Gastrocnemius medialis (tissue), 4 donors: ENCODE data around the gene CABCOCO1. TPM values are rescaled to one million over a fixed set of nuclear protein-coding genes. Genes with fewer than 3 reads are reported as not detected.

Experiments
- ATAC-seq, 2 donors: fragments of 150-250 bp; one replicate each; pipeline ENCODE4 v1.9.1; 2016
- DNase-seq, 2 donors: peaks; one replicate each; pipeline ENCODE4 v3.0.0-alpha.2; 2019
- H3K27ac ChIP-seq, 4 donors: fragments of 200-600 bp; sonication (generic); 1 replicate in 1 of 4; 2 replicates in 3 of 4; pipeline ENCODE4 v1.5.1; 2016 to 2018; ENCODE audit warnings: mild to moderate bottlenecking in 2 of 4, moderate library complexity in 1 of 4
- H3K27me3 ChIP-seq, 3 donors: fragments of 200-600 bp; sonication (generic) in 2 of 3; 1 replicate in 1 of 3; 2 replicates in 2 of 3; pipeline versions ENCODE4 v1.5.1 to v1.6.0; 2016 to 2019; ENCODE audit warnings: mild to moderate bottlenecking in 1 of 3, moderate library complexity in 1 of 3
- H3K36me3 ChIP-seq, 2 donors: fragments of 200-600 bp; sonication (generic) in 1 of 2; one replicate each; pipeline ENCODE4 v1.5.1; 2017 to 2018
- H3K4me1 ChIP-seq, 2 donors: fragments of 200-600 bp; sonication (generic) in 1 of 2; one replicate each; pipeline ENCODE4 v1.5.1; 2016 to 2017; ENCODE audit warnings: mild to moderate bottlenecking in 2 of 2
- H3K4me3 ChIP-seq, 4 donors: fragments of 200-600 bp; sonication (generic) in 3 of 4; 1 replicate in 1 of 4; 2 replicates in 3 of 4; pipeline ENCODE4 v1.5.1; 2016 to 2019; ENCODE audit warnings: mild to moderate bottlenecking in 2 of 4
- H3K9me3 ChIP-seq, 3 donors: fragments of 200-600 bp; sonication (generic) in 2 of 3; 1 replicate in 1 of 3; 2 replicates in 2 of 3; pipeline ENCODE4 v1.5.1; 2016 to 2019
- CTCF ChIP-seq, 5 experiments: fragments of 450-650 bp in 3 of 5; fragments of 200-600 bp in 2 of 5; sonication (generic) in 2 of 5; IDR thresholded peaks in 4 of 5; conservative IDR thresholded peaks in 1 of 5; 1 replicate in 4 of 5; 2 replicates in 1 of 5; pipeline ENCODE4 v1.5.1; 2016 to 2019; ENCODE audit warnings: antibody characterized with exemption in 5 of 5, mild to moderate bottlenecking in 3 of 5, moderate library complexity in 3 of 5
- POLR2A ChIP-seq, 2 donors: fragments of 450-650 bp; IDR thresholded peaks; one replicate each; pipeline ENCODE4 v1.6.1; 2017; ENCODE audit warnings: antibody characterized with exemption in 2 of 2, mild to moderate bottlenecking in 2 of 2, moderate library complexity in 2 of 2
- in situ Hi-C, 4 donors: fragments of 200-750 bp; cut with MboI; loops; one replicate each; pipeline versions ENCODE4 v1.15.0 to v1.8.0; 2017; ENCODE audit warnings: low sequenced_read_pairs in 4 of 4
- intact Hi-C: fragments of 100-400 bp; cut with DNase I; formaldehyde crosslinking; loops from one replicate; pipeline ENCODE4 v1.15.1; 2023; ENCODE audit warnings: low total_unique reads
- total RNA-seq, 4 donors: library from RNA; depleted of rRNA; stranded (reverse); fragments of >200 nt; gene quantifications; one replicate each; pipeline versions ENCODE4 v1.1.0 to v1.2.3, GENCODE V29; 2016

The CABCOCO1 gene
- total RNA-seq, 4 donors from 2014 or later = not detected

DNA sequence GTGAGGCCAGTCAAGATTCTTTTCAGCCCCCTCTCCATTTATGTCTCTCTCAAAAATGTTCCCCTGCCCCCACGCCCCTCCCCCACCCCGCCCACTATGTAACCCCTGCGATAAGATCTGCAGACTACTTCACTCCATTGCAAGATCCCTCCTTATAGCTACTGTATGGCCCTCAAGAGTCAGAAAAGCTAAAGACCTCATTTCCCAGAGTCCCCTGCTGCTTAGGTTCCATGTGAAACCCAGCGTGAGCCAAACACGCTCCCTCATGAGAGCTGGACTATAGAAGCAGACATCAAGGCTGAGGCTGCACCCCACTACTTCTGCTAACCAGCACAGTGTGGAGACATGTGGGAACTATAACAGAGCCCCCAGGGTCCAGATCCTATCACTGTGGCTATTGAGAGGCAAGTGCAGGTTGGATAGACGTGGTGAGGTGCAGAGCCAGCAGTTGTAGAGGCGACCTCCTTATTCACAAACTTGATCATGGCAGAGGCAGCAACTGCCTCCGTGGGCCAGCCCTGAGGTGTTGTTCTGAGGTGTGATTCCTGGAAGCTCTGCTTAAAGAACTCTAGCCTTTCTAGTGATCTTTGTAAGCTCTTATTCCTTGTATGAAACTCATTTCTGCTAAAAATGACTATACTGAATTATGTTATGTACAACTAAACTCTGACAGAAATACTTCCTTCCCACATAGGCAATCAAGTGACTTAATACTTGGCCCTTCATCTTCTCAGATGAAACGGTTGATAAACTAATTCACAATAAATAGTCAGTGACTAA, 121.8 kb downstream of the CABCOCO1 start:
- ATAC-seq (no peak), DNase-seq (no peak)
- in situ Hi-C loops = no loop called here
- no peaks in the 10 kb centered on the region for H3K36me3 ChIP-seq
- intact Hi-C loops = no loop called here
- H3K27me3 ChIP-seq = no peaks in the 10 kb centered on the region
- no peaks in the 10 kb centered on the region for H3K4me1 ChIP-seq
- H3K27ac ChIP-seq = no peak overlapping the region
- no peak overlapping the region for H3K4me3 ChIP-seq
- no peaks in the 10 kb centered on the region for H3K9me3 ChIP-seq
- no peak for TF ChIP-seq POLR2A (IDR thresholded peaks at IDR 0.05)
- TF ChIP-seq CTCF (IDR thresholded peaks at IDR 0.05 in 4 of 5, conservative IDR thresholded peaks at IDR 0.05 in 1 of 5) = no peak

- DNase-seq (no peak), ATAC-seq (no peak)
- Histone ChIP-seq H3K9me3 (no peaks in the 10 kb centered on the region), H3K4me1 (no peaks in the 10 kb centered on the region), H3K36me3 (no peaks in the 10 kb centered on the region), H3K27me3 (no peaks in the 10 kb centered on the region), H3K4me3 (no peak overlapping the region), H3K27ac (no peak overlapping the region)
- intact Hi-C loops = no loop called here
- no peak for TF ChIP-seq POLR2A (IDR thresholded peaks at IDR 0.05)
- no peak for TF ChIP-seq CTCF (IDR thresholded peaks at IDR 0.05 in 4 of 5, conservative IDR thresholded peaks at IDR 0.05 in 1 of 5)
- in situ Hi-C loops = no loop called here
Observed at GRCh38 chr10:61785473-61786105, 122.9 kb downstream of the CABCOCO1 start.

- ATAC-seq = no peak
Observed at GRCh38 chr10:61786728-61787127, 124.0 kb downstream of the CABCOCO1 start.

GRCh38 chr10:61787170-61787569, 124.4 kb downstream of the CABCOCO1 start:
- in situ Hi-C loops = no loop called here
- H3K27me3 ChIP-seq = no peaks in the 10 kb centered on the region
- H3K27ac ChIP-seq = no peak overlapping the region
- H3K4me1 ChIP-seq = no peaks in the 10 kb centered on the region
- H3K9me3 ChIP-seq = no peaks in the 10 kb centered on the region
- no peaks in the 10 kb centered on the region for H3K36me3 ChIP-seq
- no peak for ATAC-seq
- intact Hi-C loops = no loop called here
- no peak for DNase-seq
- no peak overlapping the region for H3K4me3 ChIP-seq
- TF ChIP-seq POLR2A (IDR thresholded peaks at IDR 0.05) = no peak
- no peak for TF ChIP-seq CTCF (IDR thresholded peaks at IDR 0.05 in 4 of 5, conservative IDR thresholded peaks at IDR 0.05 in 1 of 5)

More at GRCh38 chr10:61786728-61787127, 124.0 kb downstream of the CABCOCO1 start:
- DNase-seq = no peak
- Histone ChIP-seq H3K36me3 (no peaks in the 10 kb centered on the region), H3K27me3 (no peaks in the 10 kb centered on the region), H3K4me1 (no peaks in the 10 kb centered on the region), H3K27ac (no peak overlapping the region), H3K4me3 (peak overlapping the region in 1 of 4 donors; percentile 19), H3K9me3 (no peaks in the 10 kb centered on the region)
- in situ Hi-C loops = no loop called here
- intact Hi-C loops = no loop called here
- TF ChIP-seq CTCF (IDR thresholded peaks at IDR 0.05 in 4 of 5, conservative IDR thresholded peaks at IDR 0.05 in 1 of 5) (no peak), POLR2A (IDR thresholded peaks at IDR 0.05) (no peak)
